GM10266 (cell line): ENCODE results near the gene KRT4.

ENCODE experiments used
- DNase-seq: peaks from one replicate; pipeline ENCODE4 v3.0.0; 2012; ENCODE audit errors: extremely low spot score
- TF ChIP-seq, protein P1 (sequence below): IDR thresholded peaks from 2 replicates; pipeline ENCODE4 v1.5.1; 2012; ENCODE audit warnings: mild to moderate bottlenecking, low read depth; ENCODE audit not compliant: control insufficient read depth, insufficient read depth; ENCODE audit errors: missing control alignments

KRT4 gene

GRCh38 chr12:52787324-52788191 lies 26.4 kb downstream of the KRT4 start:
- TF ChIP-seq, protein P1, sequence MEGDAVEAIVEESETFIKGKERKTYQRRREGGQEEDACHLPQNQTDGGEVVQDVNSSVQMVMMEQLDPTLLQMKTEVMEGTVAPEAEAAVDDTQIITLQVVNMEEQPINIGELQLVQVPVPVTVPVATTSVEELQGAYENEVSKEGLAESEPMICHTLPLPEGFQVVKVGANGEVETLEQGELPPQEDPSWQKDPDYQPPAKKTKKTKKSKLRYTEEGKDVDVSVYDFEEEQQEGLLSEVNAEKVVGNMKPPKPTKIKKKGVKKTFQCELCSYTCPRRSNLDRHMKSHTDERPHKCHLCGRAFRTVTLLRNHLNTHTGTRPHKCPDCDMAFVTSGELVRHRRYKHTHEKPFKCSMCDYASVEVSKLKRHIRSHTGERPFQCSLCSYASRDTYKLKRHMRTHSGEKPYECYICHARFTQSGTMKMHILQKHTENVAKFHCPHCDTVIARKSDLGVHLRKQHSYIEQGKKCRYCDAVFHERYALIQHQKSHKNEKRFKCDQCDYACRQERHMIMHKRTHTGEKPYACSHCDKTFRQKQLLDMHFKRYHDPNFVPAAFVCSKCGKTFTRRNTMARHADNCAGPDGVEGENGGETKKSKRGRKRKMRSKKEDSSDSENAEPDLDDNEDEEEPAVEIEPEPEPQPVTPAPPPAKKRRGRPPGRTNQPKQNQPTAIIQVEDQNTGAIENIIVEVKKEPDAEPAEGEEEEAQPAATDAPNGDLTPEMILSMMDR: no peak
- no peak for DNase-seq

DNA sequence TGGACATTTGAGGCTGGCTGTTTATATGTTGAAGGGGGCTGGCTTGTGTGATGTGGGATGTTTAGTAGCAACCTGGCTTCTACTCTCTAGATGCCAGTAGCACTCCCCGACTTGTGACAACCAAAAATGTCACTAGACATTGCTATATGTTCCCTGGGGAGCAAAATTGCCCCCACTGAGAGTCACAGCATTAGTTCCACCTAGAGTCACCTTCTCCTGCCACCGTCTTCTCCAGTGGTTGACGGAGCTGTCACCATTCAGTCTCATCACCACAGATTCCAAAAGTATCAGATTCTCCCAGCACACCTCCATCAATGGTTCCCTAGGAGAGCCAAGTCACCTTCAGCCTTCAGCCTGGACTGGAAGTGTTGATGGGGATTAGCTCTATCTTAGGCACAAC lies 29.0 kb downstream of the KRT4 start:
- TF ChIP-seq, protein P1: no peak

DNA sequence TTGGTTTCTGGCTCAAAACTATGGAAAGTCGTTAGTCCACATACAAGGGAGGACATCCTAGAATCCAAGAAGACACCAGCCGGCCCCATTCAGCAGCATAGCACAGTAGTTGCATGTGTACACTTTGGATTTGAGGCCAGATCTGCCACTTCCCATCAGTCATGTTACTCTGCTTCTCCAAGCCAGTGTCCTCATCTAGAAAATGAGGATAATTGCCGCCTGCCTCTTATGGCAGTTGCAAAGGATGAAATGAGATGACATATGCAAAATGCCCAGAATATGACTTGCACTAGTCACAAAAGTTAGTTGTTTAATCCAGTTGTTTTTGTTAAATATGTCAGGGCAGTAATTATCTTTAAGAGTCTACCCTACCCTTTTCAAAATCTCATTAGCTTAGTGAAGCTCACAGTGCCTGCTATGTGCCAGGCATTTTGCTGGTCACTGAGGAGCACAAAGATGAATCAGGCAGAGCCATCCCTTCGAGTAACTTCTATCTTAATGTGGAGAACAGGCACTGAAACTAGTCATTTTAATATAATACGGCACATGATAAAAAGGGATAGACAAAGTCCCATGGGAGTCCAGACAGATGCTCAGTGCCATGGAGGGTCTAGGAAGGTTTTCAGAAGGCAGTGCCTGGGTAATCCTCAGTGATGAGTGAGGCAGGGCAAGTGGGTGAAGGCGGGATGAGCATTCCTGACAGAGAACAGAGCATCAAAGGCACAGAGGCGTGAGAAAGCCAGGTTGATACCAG lies 30.2 kb downstream of the KRT4 start:
- TF ChIP-seq, protein P1: no peak
- DNase-seq: no peak

More for the DNA sequence above, 29.0 kb downstream of the KRT4 start:
- no peak for DNase-seq

DNA sequence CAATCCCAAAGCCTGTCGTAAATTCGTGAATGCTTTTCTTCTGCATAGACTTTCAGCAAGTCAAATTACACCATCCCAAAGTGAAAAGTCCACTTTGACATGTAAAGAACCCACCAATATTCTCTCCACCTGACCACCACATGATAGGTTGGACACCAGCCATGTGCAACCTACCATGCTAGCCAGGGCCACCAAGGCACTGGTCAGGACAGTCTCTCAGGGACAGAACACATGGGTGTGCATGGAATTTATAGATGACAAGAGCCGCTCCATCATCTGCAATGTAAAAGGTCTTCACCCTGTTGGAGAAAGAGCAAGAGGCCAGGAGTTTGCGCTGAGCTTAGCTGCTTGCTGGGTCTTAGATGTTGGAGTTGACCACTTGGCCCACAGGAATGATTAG lies 31.4 kb downstream of the KRT4 start:
- TF ChIP-seq, protein P1: no peak
- no peak for DNase-seq

DNA sequence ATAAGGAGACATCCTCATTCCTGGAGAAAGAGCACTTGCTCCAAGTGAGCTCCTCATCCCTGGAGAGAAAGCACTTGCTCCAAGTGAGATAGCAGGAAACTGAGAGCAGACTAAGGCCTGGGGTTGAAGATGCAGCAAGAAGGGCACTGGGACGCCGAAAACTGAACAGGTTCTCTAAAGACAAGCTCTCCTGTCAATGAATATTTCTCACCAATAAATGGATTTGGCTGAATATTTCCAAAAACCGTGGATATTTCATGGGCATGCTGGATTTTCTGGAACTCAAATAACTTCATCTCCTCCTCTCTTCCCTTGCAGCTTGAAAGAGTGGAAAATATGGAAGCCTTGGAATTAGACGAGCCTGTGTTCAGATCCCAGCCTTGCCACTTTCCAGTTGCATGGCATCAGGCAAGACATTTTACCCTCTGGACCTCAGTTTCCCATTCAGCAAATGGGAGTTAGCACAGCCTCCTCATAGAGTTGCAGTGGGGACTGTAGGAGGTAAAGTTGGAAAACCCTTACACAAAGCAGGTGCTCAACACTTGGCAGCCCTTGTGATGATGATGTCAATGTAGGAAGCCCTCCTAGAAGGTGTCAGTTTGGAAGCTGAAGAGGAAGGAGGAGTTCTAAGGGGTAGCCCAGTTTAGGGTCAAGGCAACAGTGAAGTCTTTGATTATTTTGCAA lies 32.4 kb downstream of the KRT4 start:
- DNase-seq: no peak
- TF ChIP-seq, protein P1: no peak

GRCh38 chr12:52779914-52780313 lies 34.0 kb downstream of the KRT4 start:
- TF ChIP-seq, protein P1: no peak
- no peak for DNase-seq
